HCT116 (cell line): ENCODE measurements around the gene NRP1.

Experiments used
- CEBPB ChIP-seq: IDR thresholded peaks from 2 replicates; pipeline ENCODE4 v1.6.1; 2012; ENCODE audit warnings: low read depth
- ELF1 ChIP-seq: IDR thresholded peaks from 2 replicates; pipeline ENCODE4 v1.6.1; 2012; ENCODE audit warnings: low read depth, borderline replicate concordance
- EZH2phosphoT487 ChIP-seq: fragments of 200-600 bp; IDR thresholded peaks from 2 replicates; pipeline ENCODE4 v1.6.1; 2018; ENCODE audit warnings: antibody characterized with exemption, borderline replicate concordance
- POLR2A ChIP-seq: IDR thresholded peaks from 2 replicates; pipeline ENCODE4 v1.7.0; 2011; ENCODE audit warnings: borderline replicate concordance; ENCODE audit not compliant: insufficient read depth, insufficient read length; ENCODE audit errors: extremely low read depth
- POLR2AphosphoS5 ChIP-seq: IDR thresholded peaks from 2 replicates; pipeline ENCODE4 v1.6.1; 2011; ENCODE audit warnings: mild to moderate bottlenecking, low read depth, low read length, moderate library complexity
- YY1 ChIP-seq: IDR thresholded peaks from 2 replicates; pipeline ENCODE4 v1.6.1; 2011; ENCODE audit warnings: low read length, low read depth, moderate library complexity, mild to moderate bottlenecking; ENCODE audit not compliant: insufficient replicate concordance; ENCODE audit errors: extremely low read depth
- TF ChIP-seq, protein P1 (sequence below), 3 experiments: fragments of 200-600 bp in 1 of 3; sonication (generic) in 1 of 3; IDR thresholded peaks in 2 of 3; conservative IDR thresholded peaks in 1 of 3; 2 replicates each; pipeline ENCODE4 v1.5.1; 2012 to 2017; ENCODE audit warnings: low read depth in 2 of 3, low read length in 2 of 3, antibody characterized with exemption in 1 of 3, borderline replicate concordance in 1 of 3, control low read depth in 1 of 3, mild to moderate bottlenecking in 1 of 3, mixed read lengths in 1 of 3, mixed run types in 1 of 3, moderate library complexity in 1 of 3; ENCODE audit not compliant: insufficient read depth in 1 of 3

- no peak for TF ChIP-seq POLR2AphosphoS5
- no peak for TF ChIP-seq CEBPB
- no peak for TF ChIP-seq ELF1
- TF ChIP-seq POLR2A = no peak
- TF ChIP-seq, protein P1, sequence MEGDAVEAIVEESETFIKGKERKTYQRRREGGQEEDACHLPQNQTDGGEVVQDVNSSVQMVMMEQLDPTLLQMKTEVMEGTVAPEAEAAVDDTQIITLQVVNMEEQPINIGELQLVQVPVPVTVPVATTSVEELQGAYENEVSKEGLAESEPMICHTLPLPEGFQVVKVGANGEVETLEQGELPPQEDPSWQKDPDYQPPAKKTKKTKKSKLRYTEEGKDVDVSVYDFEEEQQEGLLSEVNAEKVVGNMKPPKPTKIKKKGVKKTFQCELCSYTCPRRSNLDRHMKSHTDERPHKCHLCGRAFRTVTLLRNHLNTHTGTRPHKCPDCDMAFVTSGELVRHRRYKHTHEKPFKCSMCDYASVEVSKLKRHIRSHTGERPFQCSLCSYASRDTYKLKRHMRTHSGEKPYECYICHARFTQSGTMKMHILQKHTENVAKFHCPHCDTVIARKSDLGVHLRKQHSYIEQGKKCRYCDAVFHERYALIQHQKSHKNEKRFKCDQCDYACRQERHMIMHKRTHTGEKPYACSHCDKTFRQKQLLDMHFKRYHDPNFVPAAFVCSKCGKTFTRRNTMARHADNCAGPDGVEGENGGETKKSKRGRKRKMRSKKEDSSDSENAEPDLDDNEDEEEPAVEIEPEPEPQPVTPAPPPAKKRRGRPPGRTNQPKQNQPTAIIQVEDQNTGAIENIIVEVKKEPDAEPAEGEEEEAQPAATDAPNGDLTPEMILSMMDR (IDR thresholded peaks at IDR 0.05 in 2 of 3, conservative IDR thresholded peaks at IDR 0.05 in 1 of 3; ENCODE audit: borderline replicate concordance in 1 of 3, insufficient read depth in 1 of 3, low read depth in 2 of 3, low read length in 2 of 3) = no peak
- TF ChIP-seq YY1 = no peak
- no peak for TF ChIP-seq EZH2phosphoT487
Measured at GRCh38 chr10:33229252-33229948, 105.1 kb downstream of the NRP1 start.
